Activated CD8-positive, alpha-beta T cell treated with anti-CD3 and anti-CD28 coated beads for 36 hours (primary cell): ENCODE measurements around the gene REG4. TPM values are rescaled to one million over a fixed set of nuclear protein-coding genes. Genes with fewer than 3 reads are reported as not detected.

Source experiments
- ATAC-seq: fragments of 200-7000 bp; cut with Tn5 transposase; one replicate; pipeline ENCODE4 v1.10.0; 2021; ENCODE audit warnings: mild to moderate bottlenecking, moderate library complexity
- CTCF ChIA-PET: fragments of 350-600 bp; sonication (Branson Sonifier 250); formaldehyde crosslinking; loops from one replicate; lab custom pipeline; 2021; ENCODE audit warnings: antibody characterized with exemption; lab: Charles Lee
- POLR2A ChIA-PET: fragments of 350-600 bp; sonication (Branson Sonifier 250); formaldehyde crosslinking; loops from one replicate; lab custom pipeline; 2021; ENCODE audit warnings: antibody characterized with exemption; lab: Charles Lee
- DNase-seq: peaks from one replicate; pipeline ENCODE4 v3.0.0-alpha.2; 2020
- H3K27ac Mint-ChIP-seq: one replicate; pipeline ENCODE4 v1.8.0; 2021; ENCODE audit warnings: mild to moderate bottlenecking, mixed read lengths
- H3K27me3 Mint-ChIP-seq: one replicate; pipeline ENCODE4 v1.8.0; 2021; ENCODE audit warnings: mixed read lengths
- H3K36me3 Mint-ChIP-seq: one replicate; pipeline ENCODE4 v1.8.0; 2021; ENCODE audit warnings: low read depth, mixed read lengths
- H3K4me1 Mint-ChIP-seq: one replicate; pipeline ENCODE4 v1.8.0; 2021; ENCODE audit warnings: low read depth, mixed read lengths
- H3K4me3 Mint-ChIP-seq: one replicate; pipeline ENCODE4 v1.8.0; 2021; ENCODE audit warnings: mild to moderate bottlenecking, moderate library complexity, mixed read lengths
- H3K9me3 Mint-ChIP-seq: one replicate; pipeline ENCODE4 v1.8.0; 2021; ENCODE audit warnings: mixed read lengths
- intact Hi-C: fragments of 100-400 bp; cut with micrococcal nuclease; formaldehyde crosslinking; loops from one replicate; pipeline ENCODE4 v1.10.0; 2022
- total RNA-seq, 2 experiments: library from RNA; stranded (reverse); gene quantifications; one replicate each; pipeline ENCODE4 v1.2.3, GENCODE V29; 2021
- TF ChIP-seq, protein P1 (sequence below): fragments of 200-600 bp; IDR thresholded peaks from one replicate; pipeline ENCODE4 v1.8.0; 2022; ENCODE audit warnings: antibody characterized with exemption, mild to moderate bottlenecking

The REG4 gene
- total RNA-seq, 2 experiments from 2014 or later, result 9.7 to 9.9 TPM

- ChIA-PET CTCF (interaction anchor here (1.2 to 1.3 kb wide), 2 partner anchors 15 to 181 kb away, joined by 3 read pairs; no protein-coding TSS in a partner anchor), POLR2A (no interaction called here)
- no peak overlapping the region for H3K4me3 Mint-ChIP-seq
- H3K36me3 Mint-ChIP-seq, result no peaks in the 10 kb centered on the region
- DNase-seq (no peak), ATAC-seq (no peak)
- H3K9me3 Mint-ChIP-seq, result no peaks in the 10 kb centered on the region
- intact Hi-C loops, result no loop called here
- TF ChIP-seq, protein P1, sequence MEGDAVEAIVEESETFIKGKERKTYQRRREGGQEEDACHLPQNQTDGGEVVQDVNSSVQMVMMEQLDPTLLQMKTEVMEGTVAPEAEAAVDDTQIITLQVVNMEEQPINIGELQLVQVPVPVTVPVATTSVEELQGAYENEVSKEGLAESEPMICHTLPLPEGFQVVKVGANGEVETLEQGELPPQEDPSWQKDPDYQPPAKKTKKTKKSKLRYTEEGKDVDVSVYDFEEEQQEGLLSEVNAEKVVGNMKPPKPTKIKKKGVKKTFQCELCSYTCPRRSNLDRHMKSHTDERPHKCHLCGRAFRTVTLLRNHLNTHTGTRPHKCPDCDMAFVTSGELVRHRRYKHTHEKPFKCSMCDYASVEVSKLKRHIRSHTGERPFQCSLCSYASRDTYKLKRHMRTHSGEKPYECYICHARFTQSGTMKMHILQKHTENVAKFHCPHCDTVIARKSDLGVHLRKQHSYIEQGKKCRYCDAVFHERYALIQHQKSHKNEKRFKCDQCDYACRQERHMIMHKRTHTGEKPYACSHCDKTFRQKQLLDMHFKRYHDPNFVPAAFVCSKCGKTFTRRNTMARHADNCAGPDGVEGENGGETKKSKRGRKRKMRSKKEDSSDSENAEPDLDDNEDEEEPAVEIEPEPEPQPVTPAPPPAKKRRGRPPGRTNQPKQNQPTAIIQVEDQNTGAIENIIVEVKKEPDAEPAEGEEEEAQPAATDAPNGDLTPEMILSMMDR, result no peak
- no peak overlapping the region for H3K27ac Mint-ChIP-seq
- peaks cover 2% of the 10 kb centered on the region for H3K4me1 Mint-ChIP-seq
- peaks cover 9% of the 10 kb centered on the region for H3K27me3 Mint-ChIP-seq
Measured at GRCh38 chr1:119767486-119767885, 43.8 kb downstream of the REG4 start.

- ChIA-PET POLR2A (no interaction called here), CTCF (no interaction called here)
- no peak overlapping the region for H3K27ac Mint-ChIP-seq
- no peak for DNase-seq
- no peak overlapping the region for H3K4me3 Mint-ChIP-seq
- peaks cover 2% of the 10 kb centered on the region for H3K4me1 Mint-ChIP-seq
- H3K36me3 Mint-ChIP-seq, result no peaks in the 10 kb centered on the region
- no peaks in the 10 kb centered on the region for H3K9me3 Mint-ChIP-seq
- intact Hi-C loops, result no loop called here
- peaks cover 9% of the 10 kb centered on the region for H3K27me3 Mint-ChIP-seq
- TF ChIP-seq, protein P1, result no peak
- ATAC-seq, result no peak
Measured at GRCh38 chr1:119766374-119766794, 44.9 kb downstream of the REG4 start.

DNA sequence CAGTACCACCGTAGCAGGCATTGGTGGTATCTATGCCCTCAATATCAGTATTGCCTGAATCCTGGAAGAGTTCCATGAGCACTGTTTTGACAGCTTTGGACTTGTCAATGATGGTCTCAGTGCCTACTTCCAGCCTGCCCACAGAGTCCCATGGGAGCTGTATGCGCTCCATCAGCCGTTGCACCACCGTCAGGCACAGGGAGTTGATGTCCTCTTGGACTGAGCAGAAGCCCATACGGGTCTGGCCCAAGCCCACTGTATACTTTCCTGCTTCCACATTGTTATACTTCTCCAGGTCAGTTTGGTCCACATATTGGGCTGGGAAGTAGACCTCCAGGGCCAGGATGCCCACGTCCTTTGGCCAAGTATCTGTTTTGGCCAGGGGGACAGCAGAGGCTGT is 47.0 kb downstream of the REG4 start:
- ChIA-PET CTCF (interaction anchor here (1.0 kb wide), 2 partner anchors 21 to 89 kb away, joined by 3 read pairs; no protein-coding TSS in a partner anchor), POLR2A (no interaction called here)
- ATAC-seq (no peak), DNase-seq (no peak)
- H3K36me3 Mint-ChIP-seq, result no peaks in the 10 kb centered on the region
- peaks cover 2% of the 10 kb centered on the region for H3K4me1 Mint-ChIP-seq
- H3K27me3 Mint-ChIP-seq, result peaks cover 12% of the 10 kb centered on the region
- intact Hi-C loops, result no loop called here
- H3K27ac Mint-ChIP-seq, result no peak overlapping the region
- no peaks in the 10 kb centered on the region for H3K9me3 Mint-ChIP-seq
- H3K4me3 Mint-ChIP-seq, result no peak overlapping the region
- TF ChIP-seq, protein P1, result no peak

GRCh38 chr1:119762953-119763352 is 48.3 kb downstream of the REG4 start:
- Mint-ChIP-seq H3K27ac (no peak overlapping the region), H3K4me1 (peaks cover 2% of the 10 kb centered on the region), H3K4me3 (no peak overlapping the region), H3K36me3 (no peaks in the 10 kb centered on the region), H3K27me3 (peaks cover 12% of the 10 kb centered on the region), H3K9me3 (no peaks in the 10 kb centered on the region)
- DNase-seq (no peak), ATAC-seq (no peak)
- CTCF ChIA-PET, result no interaction called here
- POLR2A ChIA-PET, result no interaction called here
- TF ChIP-seq, protein P1, result no peak
- intact Hi-C loops, result no loop called here

DNA sequence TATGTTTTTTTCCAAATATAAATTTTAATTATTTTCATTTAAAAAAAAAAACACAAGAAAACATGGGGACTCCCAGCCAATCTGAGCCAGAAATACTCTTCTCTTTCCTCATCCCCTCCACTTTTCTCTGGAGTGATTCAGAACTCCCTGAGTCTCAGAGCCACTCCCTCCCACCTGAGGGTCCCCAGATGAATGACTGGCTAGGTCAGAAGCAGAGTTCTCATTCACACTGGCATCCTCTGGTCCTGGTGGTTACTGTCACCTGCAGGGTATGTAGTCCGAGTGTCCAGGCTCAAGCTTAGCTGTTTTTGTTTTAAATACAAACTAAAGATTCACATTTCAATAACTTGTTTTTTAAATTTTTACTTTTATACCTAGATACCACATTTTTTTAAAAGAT is 48.9 kb downstream of the REG4 start:
- Mint-ChIP-seq H3K27ac (no peak overlapping the region), H3K4me1 (peaks cover 2% of the 10 kb centered on the region), H3K4me3 (no peak overlapping the region), H3K9me3 (no peaks in the 10 kb centered on the region), H3K27me3 (peaks cover 11% of the 10 kb centered on the region), H3K36me3 (no peaks in the 10 kb centered on the region)
- intact Hi-C loops, result no loop called here
- ATAC-seq (no peak), DNase-seq (no peak)
- TF ChIP-seq, protein P1, result no peak
- CTCF ChIA-PET, result no interaction called here
- POLR2A ChIA-PET, result no interaction called here
